ENCODE results near the gene HAX1. TPM values are rescaled to one million over a fixed set of nuclear protein-coding genes. Genes with fewer than 3 reads are reported as not detected.

Gene HAX1
- total and polyA plus RNA-seq, 4 donors = 37.5 to 91.2 (median 59.3) TPM

GRCh38 chr1:154295408-154296235 is 23.2 kb downstream of the HAX1 start:
- TF ChIP-seq HNF4G (IDR thresholded peaks at IDR 0.05) = no peak
- no peak for TF ChIP-seq EGR1 (IDR thresholded peaks at IDR 0.05; ENCODE audit: low read depth in 2 of 2)
- TF ChIP-seq FOXA2 (IDR thresholded peaks at IDR 0.05) = no peak
- no peak for TF ChIP-seq JUND (IDR thresholded peaks at IDR 0.05)
- TF ChIP-seq REST (IDR thresholded peaks at IDR 0.05) = no peak
- TF ChIP-seq HNF4A (conservative IDR thresholded peaks at IDR 0.05) = no peak
- no peak for TF ChIP-seq TAF1 (conservative IDR thresholded peaks at IDR 0.05)
- TF ChIP-seq ATF3 (IDR thresholded peaks at IDR 0.05) = no peak
- no peak for TF ChIP-seq RAD21 (IDR thresholded peaks at IDR 0.05)
- H3K9ac ChIP-seq (ENCODE audit: low read depth in 1 of 2, low read length in 2 of 2) = no peak overlapping the region
- no peaks in the 10 kb centered on the region for H3K36me3 ChIP-seq (ENCODE audit: control insufficient read depth in 4 of 4, insufficient read depth in 3 of 4, low read depth in 1 of 4, low read length in 3 of 4)
- H3K27ac ChIP-seq (ENCODE audit: low read depth in 1 of 2, low read length in 2 of 2) = no peak overlapping the region
- no peaks in the 10 kb centered on the region for H3K4me1 ChIP-seq (ENCODE audit: control insufficient read depth in 4 of 4, insufficient read depth in 4 of 4, low read length in 3 of 4)
- WGBS = 76% methylated on average over 8 of the region's 8 CpGs
- H3K9me3 ChIP-seq (ENCODE audit: control insufficient read depth in 4 of 4, low read length in 3 of 4) = peaks cover 3 to 10% (median 6%) of the 10 kb centered on the region in 4 donors
- no peaks in the 10 kb centered on the region for H3K27me3 ChIP-seq (ENCODE audit: control insufficient read depth in 4 of 4, insufficient read depth in 4 of 4, low read length in 3 of 4)
- no peak for DNase-seq (ENCODE audit: low spot score)
- H3K4me3 ChIP-seq (ENCODE audit: low read depth in 1 of 3, low read length in 3 of 3) = no peak overlapping the region

GRCh38 chr1:154301582-154301981 is 29.2 kb downstream of the HAX1 start:
- Histone ChIP-seq H3K36me3 (ENCODE audit: control insufficient read depth in 4 of 4, insufficient read depth in 3 of 4, low read depth in 1 of 4, low read length in 3 of 4) (no peaks in the 10 kb centered on the region), H3K9ac (ENCODE audit: low read depth in 1 of 2, low read length in 2 of 2) (no peak overlapping the region), H3K9me3 (ENCODE audit: control insufficient read depth in 4 of 4, low read length in 3 of 4) (peaks cover 0 to 1% (median 0%) of the 10 kb centered on the region in 4 donors), H3K27me3 (ENCODE audit: control insufficient read depth in 4 of 4, insufficient read depth in 4 of 4, low read length in 3 of 4) (no peaks in the 10 kb centered on the region), H3K27ac (ENCODE audit: low read depth in 1 of 2, low read length in 2 of 2) (no peak overlapping the region), H3K4me1 (ENCODE audit: control insufficient read depth in 4 of 4, insufficient read depth in 4 of 4, low read length in 3 of 4) (no peaks in the 10 kb centered on the region), H3K4me3 (ENCODE audit: low read depth in 1 of 3, low read length in 3 of 3) (no peak overlapping the region)
- 81% methylated on average over 1 of the region's 1 CpG for WGBS
- TF ChIP-seq RXRA (IDR thresholded peaks at IDR 0.05) (no peak), ATF3 (IDR thresholded peaks at IDR 0.05) (no peak), FOXA2 (IDR thresholded peaks at IDR 0.05) (no peak), REST (IDR thresholded peaks at IDR 0.05) (no peak)
- DNase-seq (ENCODE audit: low spot score) = no peak

Measured in liver (tissue), 9 donors.